DND-41 (cell line): ENCODE data around the gene ITM2C.

ENCODE experiments used
- ATAC-seq: fragments of 200-7000 bp; cut with Tn5 transposase; 3 replicates; pipeline ENCODE4 v1.9.1; 2021; ENCODE audit warnings: low read depth; ENCODE audit not compliant: insufficient read depth
- DNase-seq: peaks from one replicate; pipeline ENCODE4 v3.0.0-alpha.2; 2020
- H2AFZ ChIP-seq: 2 replicates; pipeline ENCODE4 v1.6.0; 2012; ENCODE audit warnings: low read depth, low read length
- H3K27ac ChIP-seq: 2 replicates; pipeline ENCODE4 v1.5.1; 2012; ENCODE audit warnings: low read length, inconsistent platforms
- H3K27me3 ChIP-seq: fragments of 200-600 bp; sonication (generic); 2 replicates; pipeline ENCODE4 v1.6.0; 2012; ENCODE audit warnings: low read length, mild to moderate bottlenecking, inconsistent platforms; ENCODE audit not compliant: insufficient read depth, poor library complexity
- H3K36me3 ChIP-seq: 2 replicates; pipeline ENCODE4 v1.5.1; 2012; ENCODE audit warnings: low read length, inconsistent platforms; ENCODE audit not compliant: insufficient read depth
- H3K4me1 ChIP-seq: 2 replicates; pipeline ENCODE4 v1.5.1; 2012; ENCODE audit warnings: mild to moderate bottlenecking, low read length; ENCODE audit not compliant: insufficient read depth
- H3K4me2 ChIP-seq: 2 replicates; pipeline ENCODE4 v1.6.0; 2012; ENCODE audit warnings: mild to moderate bottlenecking, moderate library complexity, low read length, inconsistent platforms; ENCODE audit not compliant: insufficient read depth
- H3K4me3 ChIP-seq, 2 experiments: fragments of 200-600 bp in 1 of 2; shearing (Covaris generic) in 1 of 2; 2 replicates each; pipeline ENCODE4 v1.5.1; 2012 to 2016; ENCODE audit warnings: inconsistent platforms in 2 of 2, low read length in 2 of 2, mild to moderate bottlenecking in 2 of 2, low read depth in 1 of 2, moderate library complexity in 1 of 2
- H3K79me2 ChIP-seq: 2 replicates; pipeline ENCODE4 v1.6.0; 2012; ENCODE audit warnings: low read length, inconsistent platforms; ENCODE audit not compliant: insufficient read depth
- H3K9ac ChIP-seq: 2 replicates; pipeline ENCODE4 v1.6.0; 2012; ENCODE audit warnings: low read depth, mild to moderate bottlenecking, inconsistent platforms, low read length, moderate library complexity
- H3K9me3 ChIP-seq: 2 replicates; pipeline ENCODE4 v1.5.1; 2012; ENCODE audit warnings: low read length, moderate library complexity, mild to moderate bottlenecking, inconsistent platforms; ENCODE audit not compliant: insufficient read depth, severe bottlenecking
- H4K20me1 ChIP-seq: 2 replicates; pipeline ENCODE4 v1.6.0; 2012; ENCODE audit warnings: low read length; ENCODE audit not compliant: insufficient read depth
- CTCF ChIP-seq: IDR thresholded peaks from 2 replicates; pipeline ENCODE4 v1.5.1; 2012; ENCODE audit warnings: borderline replicate concordance, low read length, moderate library complexity, mild to moderate bottlenecking; ENCODE audit not compliant: poor library complexity, severe bottlenecking; ENCODE audit errors: extremely low read depth
- EZH2 ChIP-seq: IDR thresholded peaks from 3 replicates; pipeline ENCODE4 v1.6.1; 2012; ENCODE audit warnings: borderline replicate concordance, low read depth, mild to moderate bottlenecking, moderate library complexity, low read length, inconsistent platforms; ENCODE audit not compliant: severe bottlenecking

ITM2C gene

GRCh38 chr2:230908092-230908594 lies 43.4 kb downstream of the ITM2C start:
- DNase-seq (no peak), ATAC-seq (no peak)
- no peak overlapping the region for H3K9ac ChIP-seq
- H4K20me1 ChIP-seq = no peaks in the 10 kb centered on the region; the same call in 1 of the 2 replicates
- no peaks in the 10 kb centered on the region for H3K9me3 ChIP-seq
- TF ChIP-seq CTCF (no peak), EZH2 (no peak)
- peaks cover 18% of the 10 kb centered on the region for H3K27me3 ChIP-seq
- H3K27ac ChIP-seq = no peak overlapping the region
- H2AFZ ChIP-seq = no peak overlapping the region
- no peak overlapping the region for H3K4me2 ChIP-seq
- H3K4me3 ChIP-seq = no peak overlapping the region
- no peaks in the 10 kb centered on the region for H3K36me3 ChIP-seq
- no peaks in the 10 kb centered on the region for H3K79me2 ChIP-seq
- no peaks in the 10 kb centered on the region for H3K4me1 ChIP-seq

- H3K27ac ChIP-seq = no peak overlapping the region
- no peak overlapping the region for H2AFZ ChIP-seq
- H3K9me3 ChIP-seq = no peaks in the 10 kb centered on the region
- H4K20me1 ChIP-seq = no peaks in the 10 kb centered on the region; the same call in 1 of the 2 replicates
- no peak for TF ChIP-seq CTCF
- no peak for TF ChIP-seq EZH2
- no peak overlapping the region for H3K9ac ChIP-seq
- H3K4me2 ChIP-seq = no peak overlapping the region
- DNase-seq = no peak
- H3K36me3 ChIP-seq = no peaks in the 10 kb centered on the region
- no peak overlapping the region for H3K4me3 ChIP-seq
- H3K4me1 ChIP-seq = no peaks in the 10 kb centered on the region
- H3K27me3 ChIP-seq = peaks cover 18% of the 10 kb centered on the region
- no peak for ATAC-seq
- no peaks in the 10 kb centered on the region for H3K79me2 ChIP-seq
These were observed 44.0 kb downstream of the ITM2C start for GRCh38 chr2:230908595-230909191.

- no peaks in the 10 kb centered on the region; the same call in 1 of the 2 replicates for H4K20me1 ChIP-seq
- H2AFZ ChIP-seq = no peak overlapping the region
- H3K36me3 ChIP-seq = no peaks in the 10 kb centered on the region
- H3K4me1 ChIP-seq = no peaks in the 10 kb centered on the region
- no peak overlapping the region for H3K9ac ChIP-seq
- ATAC-seq (no peak), DNase-seq (no peak)
- H3K27ac ChIP-seq = no peak overlapping the region
- no peak overlapping the region for H3K4me2 ChIP-seq
- TF ChIP-seq CTCF = no peak
- TF ChIP-seq EZH2 = no peak
- H3K9me3 ChIP-seq = no peaks in the 10 kb centered on the region
- no peaks in the 10 kb centered on the region for H3K79me2 ChIP-seq
- no peak overlapping the region for H3K4me3 ChIP-seq
- peaks cover 17% of the 10 kb centered on the region for H3K27me3 ChIP-seq
These were observed 45.3 kb downstream of the ITM2C start for GRCh38 chr2:230909841-230910545.
